K562 (cell line): ENCODE measurements around the gene GPER1. TPM values are rescaled to one million over a fixed set of nuclear protein-coding genes. Genes with fewer than 3 reads are reported as not detected.

Experiments used
- ARID2 ChIP-seq: fragments of 450-650 bp; IDR thresholded peaks from 2 replicates; pipeline ENCODE4 v1.6.1; 2017; ENCODE audit warnings: antibody characterized with exemption, mild to moderate bottlenecking
- HDGF ChIP-seq: fragments of 450-650 bp; IDR thresholded peaks from 2 replicates; pipeline ENCODE4 v1.6.1; 2016
- KDM1A ChIP-seq, 2 experiments: fragments of 450-650 bp; IDR thresholded peaks; 2 replicates each; pipeline ENCODE4 v1.6.1; 2016; ENCODE audit warnings: mild to moderate bottlenecking in 2 of 2
- KLF16 ChIP-seq: IDR thresholded peaks from 2 replicates; pipeline ENCODE4 v1.6.1; 2016; ENCODE audit warnings: antibody characterized with exemption
- MCM5 ChIP-seq: fragments of 450-650 bp; IDR thresholded peaks from 2 replicates; pipeline ENCODE4 v1.6.1; 2016; ENCODE audit warnings: low read depth
- NR2F6 ChIP-seq: fragments of 450-650 bp; formaldehyde crosslinking; IDR thresholded peaks from 2 replicates; pipeline ENCODE4 v1.4.0; 2020; ENCODE audit warnings: mild to moderate bottlenecking
- RBM17 ChIP-seq: fragments of 200-400 bp; formaldehyde crosslinking; IDR thresholded peaks from 2 replicates; pipeline ENCODE4 v1.6.1; 2017; ENCODE audit warnings: low read depth, mild to moderate bottlenecking, low read length, borderline replicate concordance
- SIX5 ChIP-seq, 2 experiments: IDR thresholded peaks; 2 replicates each; pipeline ENCODE4 v1.6.1; 2011; ENCODE audit warnings: low read length in 2 of 2, borderline replicate concordance in 1 of 2, low read depth in 1 of 2, mild to moderate bottlenecking in 1 of 2, moderate library complexity in 1 of 2; ENCODE audit not compliant: insufficient read depth in 1 of 2
- SMAD2 ChIP-seq: fragments of 150-350 bp; IDR thresholded peaks from 2 replicates; pipeline ENCODE4 v1.6.1; 2014; ENCODE audit warnings: low read depth, mild to moderate bottlenecking, low read length
- SMC3 ChIP-seq: conservative IDR thresholded peaks from 2 replicates; pipeline ENCODE4 v1.6.1; 2011; ENCODE audit warnings: low read depth, low read length, improper control_type of control experiment; ENCODE audit not compliant: insufficient read depth
- SPI1 ChIP-seq: IDR thresholded peaks from 2 replicates; pipeline ENCODE4 v1.6.1; 2011; ENCODE audit warnings: low read depth, low read length, control low read depth, borderline replicate concordance
- ZBTB7A ChIP-seq: IDR thresholded peaks from 2 replicates; pipeline ENCODE4 v1.6.1; 2011; ENCODE audit warnings: low read depth, mild to moderate bottlenecking, low read length, moderate library complexity, borderline replicate concordance; ENCODE audit not compliant: control insufficient read depth
- ZC3H8 ChIP-seq: fragments of 450-650 bp; IDR thresholded peaks from 2 replicates; pipeline ENCODE4 v1.6.1; 2017
- ZNF133 ChIP-seq: fragments of 250-450 bp; sonication (Bioruptor Pico); IDR thresholded peaks from 2 replicates; pipeline ENCODE4 v1.4.0; 2020; ENCODE audit warnings: mild to moderate bottlenecking
- ZSCAN29 ChIP-seq: fragments of 450-650 bp; IDR thresholded peaks from 2 replicates; pipeline ENCODE4 v1.6.1; 2017
- polyA plus RNA-seq, 8 experiments: library from polyadenylated mRNA; depleted of rRNA in 4 of 8; stranded (reverse) in 5 of 8; unstranded in 3 of 8; fragments of >200 nt; fragmentation: Nextera tagmentation in 2 of 8; fragmentation: Illumina TruSeq in 1 of 8; extraction: Ambion mirVana in 2 of 8; extraction: Trizol in 1 of 8; gene quantifications; 2 replicates each; pipeline versions ENCODE4 v1.2.1 to v1.2.3, GENCODE V29; 2011 to 2014; ENCODE audit warnings: inconsistent platforms in 1 of 8, missing spikeins in 1 of 8
- total RNA-seq, 7 experiments: library from RNA; depleted of rRNA in 6 of 7; stranded (reverse); fragments of >200 nt in 6 of 7; fragmentation: Illumina TruSeq in 2 of 7; extraction: Trizol in 2 of 7; gene quantifications; 2 replicates each; pipeline versions ENCODE4 v1.2.1 to v1.2.3, GENCODE V29; 2011 to 2021; ENCODE audit warnings: low replicate concordance in 1 of 7
- TF ChIP-seq, protein P1 (sequence below), 3 experiments: IDR thresholded peaks in 2 of 3; conservative IDR thresholded peaks in 1 of 3; 2 replicates each; pipeline ENCODE4 v1.5.1; 2011 to 2012; ENCODE audit warnings: low read length in 3 of 3, mild to moderate bottlenecking in 3 of 3, control low read depth in 2 of 3, improper control_type of control experiment in 1 of 3, inconsistent platforms in 1 of 3, low read depth in 1 of 3, mixed read lengths in 1 of 3, moderate library complexity in 1 of 3; ENCODE audit not compliant: insufficient read depth in 2 of 3
- TF ChIP-seq, protein P2 (sequence below): fragments of 250-450 bp; sonication (Bioruptor Pico); IDR thresholded peaks from 2 replicates; pipeline ENCODE4 v1.4.0; 2020; ENCODE audit warnings: mild to moderate bottlenecking, moderate library complexity, borderline replicate concordance
- TF ChIP-seq, protein P3 (sequence below): fragments of 250-450 bp; sonication (Bioruptor Pico); IDR thresholded peaks from 2 replicates; pipeline ENCODE4 v1.4.0; 2020
- TF ChIP-seq, protein P4 (sequence below): sonication (generic); formaldehyde crosslinking; IDR thresholded peaks from 2 replicates; pipeline ENCODE4 v1.8.0; 2022; ENCODE audit warnings: mild to moderate bottlenecking, missing genetic modification reagents

Gene GPER1
- total and polyA plus RNA-seq, 9 of the 15 experiments (the other 6 are each of a cell fraction or from before 2014, with no cell fraction given): 0.04 to 0.09 (median 0.08) TPM; not detected in 6

DNA sequence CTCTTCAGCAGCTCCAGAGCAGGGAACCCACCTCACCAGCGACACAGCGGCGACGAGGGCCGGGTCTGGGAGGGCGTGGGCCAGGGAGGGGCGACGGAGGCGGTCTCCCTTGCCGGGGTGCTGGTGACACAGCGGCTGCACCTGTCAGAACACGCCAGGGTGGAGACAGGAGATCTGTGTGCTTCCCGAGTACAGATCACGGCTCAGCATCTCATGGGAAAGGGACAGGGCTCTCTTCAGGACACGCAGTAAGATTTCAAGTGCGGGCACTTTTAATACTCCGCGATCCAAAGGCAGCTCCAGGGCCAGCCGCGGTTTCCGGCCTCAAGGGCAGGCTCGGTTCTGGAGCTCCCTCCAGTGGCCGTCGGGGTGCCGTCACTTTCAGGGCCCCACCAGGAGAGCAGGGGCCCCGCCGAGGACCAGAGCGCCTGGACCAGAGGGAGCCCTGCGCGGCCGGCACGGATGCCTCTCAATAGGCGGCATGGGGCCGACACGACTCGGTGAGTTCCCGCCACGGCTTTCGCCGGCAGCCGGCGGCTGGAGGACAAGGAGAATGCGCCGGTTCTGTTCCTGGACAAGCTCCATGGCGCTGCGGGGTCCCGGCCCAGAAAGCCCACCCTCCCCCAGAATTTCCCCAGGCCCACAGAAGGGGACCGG is 22.2 kb upstream of the GPER1 start (continued):
- TF ChIP-seq, protein P1, sequence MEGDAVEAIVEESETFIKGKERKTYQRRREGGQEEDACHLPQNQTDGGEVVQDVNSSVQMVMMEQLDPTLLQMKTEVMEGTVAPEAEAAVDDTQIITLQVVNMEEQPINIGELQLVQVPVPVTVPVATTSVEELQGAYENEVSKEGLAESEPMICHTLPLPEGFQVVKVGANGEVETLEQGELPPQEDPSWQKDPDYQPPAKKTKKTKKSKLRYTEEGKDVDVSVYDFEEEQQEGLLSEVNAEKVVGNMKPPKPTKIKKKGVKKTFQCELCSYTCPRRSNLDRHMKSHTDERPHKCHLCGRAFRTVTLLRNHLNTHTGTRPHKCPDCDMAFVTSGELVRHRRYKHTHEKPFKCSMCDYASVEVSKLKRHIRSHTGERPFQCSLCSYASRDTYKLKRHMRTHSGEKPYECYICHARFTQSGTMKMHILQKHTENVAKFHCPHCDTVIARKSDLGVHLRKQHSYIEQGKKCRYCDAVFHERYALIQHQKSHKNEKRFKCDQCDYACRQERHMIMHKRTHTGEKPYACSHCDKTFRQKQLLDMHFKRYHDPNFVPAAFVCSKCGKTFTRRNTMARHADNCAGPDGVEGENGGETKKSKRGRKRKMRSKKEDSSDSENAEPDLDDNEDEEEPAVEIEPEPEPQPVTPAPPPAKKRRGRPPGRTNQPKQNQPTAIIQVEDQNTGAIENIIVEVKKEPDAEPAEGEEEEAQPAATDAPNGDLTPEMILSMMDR (IDR thresholded peaks at IDR 0.05 in 2 of 3, conservative IDR thresholded peaks at IDR 0.05 in 1 of 3; ENCODE audit: insufficient read depth in 2 of 3, low read depth in 1 of 3, low read length in 3 of 3): peak; percentile 87 to 98 (median 96)
- TF ChIP-seq ZBTB7A: peak; percentile 48; the same call in 1 of the 2 replicates
- peak; percentile 97 for TF ChIP-seq SMC3
- no peak for TF ChIP-seq ZC3H8
- TF ChIP-seq, protein P2, sequence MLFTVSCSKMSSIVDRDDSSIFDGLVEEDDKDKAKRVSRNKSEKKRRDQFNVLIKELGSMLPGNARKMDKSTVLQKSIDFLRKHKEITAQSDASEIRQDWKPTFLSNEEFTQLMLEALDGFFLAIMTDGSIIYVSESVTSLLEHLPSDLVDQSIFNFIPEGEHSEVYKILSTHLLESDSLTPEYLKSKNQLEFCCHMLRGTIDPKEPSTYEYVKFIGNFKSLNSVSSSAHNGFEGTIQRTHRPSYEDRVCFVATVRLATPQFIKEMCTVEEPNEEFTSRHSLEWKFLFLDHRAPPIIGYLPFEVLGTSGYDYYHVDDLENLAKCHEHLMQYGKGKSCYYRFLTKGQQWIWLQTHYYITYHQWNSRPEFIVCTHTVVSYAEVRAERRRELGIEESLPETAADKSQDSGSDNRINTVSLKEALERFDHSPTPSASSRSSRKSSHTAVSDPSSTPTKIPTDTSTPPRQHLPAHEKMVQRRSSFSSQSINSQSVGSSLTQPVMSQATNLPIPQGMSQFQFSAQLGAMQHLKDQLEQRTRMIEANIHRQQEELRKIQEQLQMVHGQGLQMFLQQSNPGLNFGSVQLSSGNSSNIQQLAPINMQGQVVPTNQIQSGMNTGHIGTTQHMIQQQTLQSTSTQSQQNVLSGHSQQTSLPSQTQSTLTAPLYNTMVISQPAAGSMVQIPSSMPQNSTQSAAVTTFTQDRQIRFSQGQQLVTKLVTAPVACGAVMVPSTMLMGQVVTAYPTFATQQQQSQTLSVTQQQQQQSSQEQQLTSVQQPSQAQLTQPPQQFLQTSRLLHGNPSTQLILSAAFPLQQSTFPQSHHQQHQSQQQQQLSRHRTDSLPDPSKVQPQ (CRISPR knock-in tag): no peak
- no peak for TF ChIP-seq ZNF133 (CRISPR knock-in tag)
- TF ChIP-seq, protein P3, sequence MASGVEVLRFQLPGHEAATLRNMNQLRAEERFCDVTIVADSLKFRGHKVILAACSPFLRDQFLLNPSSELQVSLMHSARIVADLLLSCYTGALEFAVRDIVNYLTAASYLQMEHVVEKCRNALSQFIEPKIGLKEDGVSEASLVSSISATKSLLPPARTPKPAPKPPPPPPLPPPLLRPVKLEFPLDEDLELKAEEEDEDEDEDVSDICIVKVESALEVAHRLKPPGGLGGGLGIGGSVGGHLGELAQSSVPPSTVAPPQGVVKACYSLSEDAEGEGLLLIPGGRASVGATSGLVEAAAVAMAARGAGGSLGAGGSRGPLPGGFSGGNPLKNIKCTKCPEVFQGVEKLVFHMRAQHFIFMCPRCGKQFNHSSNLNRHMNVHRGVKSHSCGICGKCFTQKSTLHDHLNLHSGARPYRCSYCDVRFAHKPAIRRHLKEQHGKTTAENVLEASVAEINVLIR: no peak
- TF ChIP-seq SMAD2: no peak
- TF ChIP-seq KLF16: 0 out of 2 replicates have a peak, but pooled peaks have one; percentile 47
- no peak for TF ChIP-seq KDM1A (IDR thresholded peaks at IDR 0.05)
- TF ChIP-seq SIX5 (IDR thresholded peaks at IDR 0.05; ENCODE audit: borderline replicate concordance in 1 of 2, insufficient read depth in 1 of 2, low read depth in 1 of 2, low read length in 2 of 2): no peak
- no peak for TF ChIP-seq HDGF
- TF ChIP-seq SPI1: no peak
- TF ChIP-seq MCM5: no peak
- peak; percentile 98 for TF ChIP-seq ARID2
- TF ChIP-seq ZSCAN29: no peak
- TF ChIP-seq NR2F6: no peak
- TF ChIP-seq, protein P4, sequence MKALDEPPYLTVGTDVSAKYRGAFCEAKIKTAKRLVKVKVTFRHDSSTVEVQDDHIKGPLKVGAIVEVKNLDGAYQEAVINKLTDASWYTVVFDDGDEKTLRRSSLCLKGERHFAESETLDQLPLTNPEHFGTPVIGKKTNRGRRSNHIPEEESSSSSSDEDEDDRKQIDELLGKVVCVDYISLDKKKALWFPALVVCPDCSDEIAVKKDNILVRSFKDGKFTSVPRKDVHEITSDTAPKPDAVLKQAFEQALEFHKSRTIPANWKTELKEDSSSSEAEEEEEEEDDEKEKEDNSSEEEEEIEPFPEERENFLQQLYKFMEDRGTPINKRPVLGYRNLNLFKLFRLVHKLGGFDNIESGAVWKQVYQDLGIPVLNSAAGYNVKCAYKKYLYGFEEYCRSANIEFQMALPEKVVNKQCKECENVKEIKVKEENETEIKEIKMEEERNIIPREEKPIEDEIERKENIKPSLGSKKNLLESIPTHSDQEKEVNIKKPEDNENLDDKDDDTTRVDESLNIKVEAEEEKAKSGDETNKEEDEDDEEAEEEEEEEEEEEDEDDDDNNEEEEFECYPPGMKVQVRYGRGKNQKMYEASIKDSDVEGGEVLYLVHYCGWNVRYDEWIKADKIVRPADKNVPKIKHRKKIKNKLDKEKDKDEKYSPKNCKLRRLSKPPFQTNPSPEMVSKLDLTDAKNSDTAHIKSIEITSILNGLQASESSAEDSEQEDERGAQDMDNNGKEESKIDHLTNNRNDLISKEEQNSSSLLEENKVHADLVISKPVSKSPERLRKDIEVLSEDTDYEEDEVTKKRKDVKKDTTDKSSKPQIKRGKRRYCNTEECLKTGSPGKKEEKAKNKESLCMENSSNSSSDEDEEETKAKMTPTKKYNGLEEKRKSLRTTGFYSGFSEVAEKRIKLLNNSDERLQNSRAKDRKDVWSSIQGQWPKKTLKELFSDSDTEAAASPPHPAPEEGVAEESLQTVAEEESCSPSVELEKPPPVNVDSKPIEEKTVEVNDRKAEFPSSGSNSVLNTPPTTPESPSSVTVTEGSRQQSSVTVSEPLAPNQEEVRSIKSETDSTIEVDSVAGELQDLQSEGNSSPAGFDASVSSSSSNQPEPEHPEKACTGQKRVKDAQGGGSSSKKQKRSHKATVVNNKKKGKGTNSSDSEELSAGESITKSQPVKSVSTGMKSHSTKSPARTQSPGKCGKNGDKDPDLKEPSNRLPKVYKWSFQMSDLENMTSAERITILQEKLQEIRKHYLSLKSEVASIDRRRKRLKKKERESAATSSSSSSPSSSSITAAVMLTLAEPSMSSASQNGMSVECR (CRISPR knock-in tag): no peak
- no peak for TF ChIP-seq RBM17
